Lung (tissue), 12 donors: ENCODE results near the gene EXOC4. TPM values are rescaled to one million over a fixed set of nuclear protein-coding genes. Genes with fewer than 3 reads are reported as not detected.

Experiments used
- ATAC-seq: fragments of 200-7000 bp; cut with Tn5 transposase; one replicate; pipeline ENCODE4 v1.9.1; 2020; ENCODE audit warnings: moderate number of reproducible peaks; ENCODE audit not compliant: insufficient read depth, low FRiP score
- DNase-seq, 3 donors: peaks; one replicate each; pipeline ENCODE4 v3.0.0-alpha.2; 2013 to 2017
- H3K27ac ChIP-seq, 2 donors: one replicate each; pipeline ENCODE4 v1.5.1; 2013; ENCODE audit warnings: mild to moderate bottlenecking in 2 of 2, moderate library complexity in 2 of 2, control low read depth in 1 of 2, inconsistent platforms in 1 of 2, low read depth in 1 of 2, low read length in 1 of 2
- H3K27me3 ChIP-seq, 3 donors: one replicate each; pipeline ENCODE4 v1.5.1; 2013; ENCODE audit warnings: low read length in 2 of 3; ENCODE audit not compliant: control insufficient read depth in 3 of 3, insufficient read depth in 3 of 3
- H3K36me3 ChIP-seq, 4 donors: one replicate each; pipeline ENCODE4 v1.5.1; 2013; ENCODE audit warnings: low read length in 4 of 4, mild to moderate bottlenecking in 1 of 4, moderate library complexity in 1 of 4; ENCODE audit not compliant: control insufficient read depth in 4 of 4, insufficient read depth in 4 of 4
- H3K4me1 ChIP-seq, 5 donors: one replicate each; pipeline ENCODE4 v1.5.1; 2013; ENCODE audit warnings: low read length in 5 of 5, mild to moderate bottlenecking in 2 of 5, moderate library complexity in 1 of 5; ENCODE audit not compliant: control insufficient read depth in 5 of 5, insufficient read depth in 5 of 5
- H3K4me3 ChIP-seq: one replicate; pipeline ENCODE4 v1.5.1; 2013; ENCODE audit warnings: mild to moderate bottlenecking, control low read depth, moderate library complexity
- H3K9ac ChIP-seq, 2 donors: one replicate each; pipeline ENCODE4 v1.5.1; 2013; ENCODE audit warnings: low read length in 2 of 2, control low read depth in 1 of 2; ENCODE audit not compliant: insufficient read depth in 1 of 2
- H3K9me3 ChIP-seq, 4 donors: one replicate each; pipeline ENCODE4 v1.5.1; 2013; ENCODE audit warnings: low read length in 3 of 4, mild to moderate bottlenecking in 1 of 4, moderate library complexity in 1 of 4; ENCODE audit not compliant: control insufficient read depth in 4 of 4, insufficient read depth in 3 of 4
- WGBS, 2 donors: extraction: QIAGEN DNeasy Blood & Tissue Kit; methylation state at CpG; one replicate each; pipeline ENCODE4 v1.1.7; 2013; 5-methylcytosine and 5-hydroxymethylcytosine counted together
- polyA plus RNA-seq, 2 donors: library from polyadenylated mRNA; stranded (reverse); fragments of 200-250 nt; gene quantifications; one replicate each; pipeline ENCODE4 v1.2.1, GENCODE V29; 2013
- total RNA-seq, 2 donors: library from RNA; depleted of rRNA in 1 of 2; stranded (reverse); fragments of >200 nt in 1 of 2; gene quantifications; one replicate each; pipeline ENCODE4 v1.2.1, GENCODE V29; 2014 to 2021
- TF ChIP-seq, protein P1 (sequence below): IDR thresholded peaks from 2 replicates; pipeline ENCODE4 v1.5.1; 2012; ENCODE audit warnings: mild to moderate bottlenecking; ENCODE audit errors: control extremely low read depth, extremely low read depth
- donor health status: control.
- donor health status: control.
- donor health status: Bipolar disorder and iron deficiency.
- donor health status: healthy.
- donor health status: DM: yes; HTN: yes; CAD: no.

EXOC4 gene
- total and polyA plus RNA-seq, 4 donors: 10.3 to 232 (median 47.4) TPM

DNA sequence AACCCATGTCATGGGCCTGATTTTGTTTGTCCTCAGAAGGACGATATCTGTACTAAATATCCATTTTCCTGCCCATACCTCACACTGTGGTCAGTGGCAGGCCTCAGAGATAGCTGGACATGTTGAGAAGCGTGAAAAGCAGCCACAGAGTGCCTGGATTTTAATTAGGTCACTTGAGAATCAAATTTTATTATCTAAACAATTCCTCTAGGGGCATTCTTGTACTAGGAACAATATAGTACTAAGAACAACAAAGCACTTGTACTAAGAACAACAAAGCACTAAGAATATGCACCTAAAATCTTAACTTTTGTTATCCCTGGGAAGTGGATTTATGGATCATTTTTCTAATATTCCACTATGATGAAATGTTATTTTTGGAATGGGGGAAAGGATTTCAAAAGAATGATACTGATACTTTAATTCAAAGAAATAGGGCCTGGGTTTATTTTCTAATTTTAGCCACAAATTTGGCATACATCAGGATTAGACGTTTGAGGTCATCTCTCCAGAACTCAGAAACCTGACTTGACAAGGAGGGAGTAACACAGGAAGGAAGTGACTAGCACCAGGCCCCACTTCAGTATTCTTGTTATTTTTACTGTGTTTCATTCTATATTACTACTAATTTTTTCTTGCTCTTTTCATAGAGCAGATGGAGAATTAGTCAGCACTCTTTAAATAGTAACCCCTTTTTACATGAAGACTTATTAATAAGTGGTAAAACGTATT lies 112.2 kb downstream of the EXOC4 start:
- H3K36me3 ChIP-seq: peaks cover 0 to 2% (median under 1%) of the 10 kb centered on the region in 4 donors
- DNase-seq (no peak), ATAC-seq (no peak)
- WGBS, 2 donors: 54 to 57% methylated on average over 4 of the region's 4 CpGs
- no peak overlapping the region for H3K4me3 ChIP-seq
- no peaks in the 10 kb centered on the region for H3K27me3 ChIP-seq
- no peak overlapping the region for H3K27ac ChIP-seq
- H3K9me3 ChIP-seq: no peaks in the 10 kb centered on the region
- H3K9ac ChIP-seq: no peak overlapping the region
- peaks cover 0 to 4% (median 0%) of the 10 kb centered on the region in 5 donors for H3K4me1 ChIP-seq
- TF ChIP-seq, protein P1, sequence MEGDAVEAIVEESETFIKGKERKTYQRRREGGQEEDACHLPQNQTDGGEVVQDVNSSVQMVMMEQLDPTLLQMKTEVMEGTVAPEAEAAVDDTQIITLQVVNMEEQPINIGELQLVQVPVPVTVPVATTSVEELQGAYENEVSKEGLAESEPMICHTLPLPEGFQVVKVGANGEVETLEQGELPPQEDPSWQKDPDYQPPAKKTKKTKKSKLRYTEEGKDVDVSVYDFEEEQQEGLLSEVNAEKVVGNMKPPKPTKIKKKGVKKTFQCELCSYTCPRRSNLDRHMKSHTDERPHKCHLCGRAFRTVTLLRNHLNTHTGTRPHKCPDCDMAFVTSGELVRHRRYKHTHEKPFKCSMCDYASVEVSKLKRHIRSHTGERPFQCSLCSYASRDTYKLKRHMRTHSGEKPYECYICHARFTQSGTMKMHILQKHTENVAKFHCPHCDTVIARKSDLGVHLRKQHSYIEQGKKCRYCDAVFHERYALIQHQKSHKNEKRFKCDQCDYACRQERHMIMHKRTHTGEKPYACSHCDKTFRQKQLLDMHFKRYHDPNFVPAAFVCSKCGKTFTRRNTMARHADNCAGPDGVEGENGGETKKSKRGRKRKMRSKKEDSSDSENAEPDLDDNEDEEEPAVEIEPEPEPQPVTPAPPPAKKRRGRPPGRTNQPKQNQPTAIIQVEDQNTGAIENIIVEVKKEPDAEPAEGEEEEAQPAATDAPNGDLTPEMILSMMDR: no peak

DNA sequence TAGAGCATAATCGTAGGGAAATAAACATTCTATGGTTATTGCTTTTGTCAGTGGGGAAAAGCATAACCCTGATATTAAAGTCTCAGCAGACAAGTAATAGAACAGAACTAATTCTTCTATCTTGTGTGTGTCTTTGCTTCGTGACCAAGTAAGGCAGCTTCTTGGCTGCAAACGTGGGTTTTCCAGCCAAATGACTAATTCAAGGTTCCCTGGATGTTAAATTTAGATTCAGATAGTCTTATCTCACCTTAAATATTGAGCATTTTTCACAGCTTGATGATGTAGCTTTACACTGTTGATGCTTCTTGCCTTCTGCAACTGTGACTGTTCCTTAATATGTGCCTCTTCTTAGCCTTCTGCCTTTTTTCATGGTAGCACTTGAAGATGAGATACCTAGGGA lies 113.0 kb downstream of the EXOC4 start:
- Histone ChIP-seq H3K36me3 (peaks cover 0 to 2% (median 0%) of the 10 kb centered on the region in 4 donors), H3K9ac (no peak overlapping the region), H3K4me3 (no peak overlapping the region), H3K9me3 (no peaks in the 10 kb centered on the region), H3K4me1 (peaks cover 0 to 4% (median 0%) of the 10 kb centered on the region in 5 donors), H3K27ac (no peak overlapping the region), H3K27me3 (no peaks in the 10 kb centered on the region)
- TF ChIP-seq, protein P1: no peak
- DNase-seq (no peak), ATAC-seq (no peak)
- WGBS, 2 donors: 70 to 90% methylated on average over 3 of the region's 3 CpGs

DNA sequence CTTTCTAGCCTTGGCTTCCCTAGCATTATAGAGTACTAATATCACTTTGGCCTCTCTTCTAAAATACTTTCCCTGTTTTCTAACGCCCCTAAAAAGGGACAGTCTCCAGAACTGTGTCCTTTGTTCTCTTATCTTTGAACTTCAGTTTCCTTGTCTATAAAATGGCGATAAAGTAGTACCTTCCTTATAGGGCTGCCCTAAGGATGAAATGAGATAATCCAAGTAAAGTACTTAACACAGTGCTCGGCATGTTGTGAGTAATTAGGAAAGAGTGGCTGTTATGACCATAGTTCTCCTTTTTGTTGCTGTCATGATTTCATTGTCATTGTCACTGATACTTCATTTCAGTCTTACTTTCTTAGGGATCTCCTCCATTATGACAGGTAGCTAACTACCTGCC lies 114.7 kb downstream of the EXOC4 start:
- Histone ChIP-seq H3K9me3 (no peaks in the 10 kb centered on the region), H3K4me1 (peaks cover 0 to 4% (median 0%) of the 10 kb centered on the region in 5 donors), H3K9ac (no peak overlapping the region), H3K27me3 (no peaks in the 10 kb centered on the region), H3K36me3 (no peaks in the 10 kb centered on the region), H3K4me3 (no peak overlapping the region), H3K27ac (no peak overlapping the region)
- no peak for ATAC-seq
- 71 to 74% methylated on average over 3 of the region's 3 CpGs for WGBS, 2 donors
- no peak for DNase-seq
- TF ChIP-seq, protein P1: no peak
